GM18505 (cell line): ENCODE measurements around the gene WDR53.
"Not testable (repeated sequence)": the region's sequence is repeated elsewhere in the genome, so short reads cannot be mapped to it uniquely, and the experiment has no call there.

Experiments
- ATAC-seq: cut with Tn5 transposase; IDR thresholded peaks from one replicate; pipeline ENCODE4 v1.9.1; 2021; ENCODE audit not compliant: unreplicated experiment
- POLR2A ChIP-seq: IDR thresholded peaks from 4 replicates; pipeline ENCODE4 v1.6.1; 2011; ENCODE audit warnings: borderline replicate concordance; ENCODE audit not compliant: insufficient read depth, insufficient read length; ENCODE audit errors: extremely low read depth

Gene WDR53

DNA sequence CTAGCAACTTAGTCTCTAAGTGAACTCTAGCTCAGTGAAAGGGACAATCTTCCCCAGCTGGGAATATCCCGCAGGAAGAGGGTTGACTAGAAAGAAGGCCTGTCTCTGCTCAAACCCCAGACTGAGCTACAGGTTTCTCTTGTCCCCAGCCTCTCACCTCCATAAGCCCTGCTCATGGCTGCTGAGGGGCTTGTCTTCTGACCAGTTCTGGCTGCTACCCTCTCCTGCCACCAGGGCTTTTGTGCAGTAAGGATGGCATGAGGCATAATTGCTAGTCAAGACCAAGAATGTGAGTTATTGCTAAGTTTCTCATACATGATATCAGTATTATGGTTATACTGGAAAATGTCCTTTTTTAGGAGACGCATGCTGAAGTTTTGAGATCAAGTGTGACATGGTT is 21.3 kb downstream of the WDR53 start:
- no peak for ATAC-seq
- TF ChIP-seq POLR2A: no peak

DNA sequence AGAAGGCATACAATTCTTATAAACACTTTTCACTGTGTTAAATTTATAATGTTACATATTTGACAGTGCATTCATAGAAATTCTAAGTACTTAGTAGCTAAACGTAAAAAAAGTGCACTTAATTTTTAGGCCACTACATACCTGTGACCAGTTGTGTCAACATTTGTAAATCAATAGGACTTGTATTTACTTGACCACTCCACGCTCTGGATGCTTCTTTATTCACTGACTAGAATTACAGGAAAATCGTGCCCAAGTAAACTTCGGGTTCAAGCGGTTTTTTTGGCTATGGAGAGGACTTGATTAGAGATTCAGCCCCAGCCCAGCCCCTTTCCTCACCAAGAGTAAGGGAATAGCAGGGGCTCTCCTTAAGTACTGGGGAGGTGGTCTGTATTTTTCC is 21.8 kb downstream of the WDR53 start:
- no peak for ATAC-seq
- TF ChIP-seq POLR2A: no peak

DNA sequence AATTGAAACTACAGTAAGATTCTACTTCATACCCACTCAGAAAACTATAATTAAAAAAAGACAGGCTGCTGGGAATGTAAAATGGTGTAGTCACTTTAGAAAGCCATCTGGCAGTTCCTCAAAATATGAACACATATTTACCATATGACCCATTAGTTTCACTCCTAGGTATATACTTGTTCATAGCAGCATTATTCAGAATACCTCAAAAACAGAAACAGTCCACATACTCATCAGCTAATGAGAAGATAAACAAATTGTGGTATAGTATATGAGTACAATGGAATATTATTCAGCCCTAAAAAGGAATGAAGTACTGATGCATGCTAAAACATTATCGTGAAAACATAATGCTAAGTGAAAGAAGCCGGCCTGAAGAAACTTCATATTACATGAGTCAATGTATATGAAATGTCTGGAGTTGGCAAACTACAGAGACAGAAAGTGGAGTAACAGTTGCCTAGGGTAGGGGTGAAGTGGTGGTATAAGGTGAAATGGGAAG is 23.8 kb downstream of the WDR53 start:
- no peak for ATAC-seq

DNA sequence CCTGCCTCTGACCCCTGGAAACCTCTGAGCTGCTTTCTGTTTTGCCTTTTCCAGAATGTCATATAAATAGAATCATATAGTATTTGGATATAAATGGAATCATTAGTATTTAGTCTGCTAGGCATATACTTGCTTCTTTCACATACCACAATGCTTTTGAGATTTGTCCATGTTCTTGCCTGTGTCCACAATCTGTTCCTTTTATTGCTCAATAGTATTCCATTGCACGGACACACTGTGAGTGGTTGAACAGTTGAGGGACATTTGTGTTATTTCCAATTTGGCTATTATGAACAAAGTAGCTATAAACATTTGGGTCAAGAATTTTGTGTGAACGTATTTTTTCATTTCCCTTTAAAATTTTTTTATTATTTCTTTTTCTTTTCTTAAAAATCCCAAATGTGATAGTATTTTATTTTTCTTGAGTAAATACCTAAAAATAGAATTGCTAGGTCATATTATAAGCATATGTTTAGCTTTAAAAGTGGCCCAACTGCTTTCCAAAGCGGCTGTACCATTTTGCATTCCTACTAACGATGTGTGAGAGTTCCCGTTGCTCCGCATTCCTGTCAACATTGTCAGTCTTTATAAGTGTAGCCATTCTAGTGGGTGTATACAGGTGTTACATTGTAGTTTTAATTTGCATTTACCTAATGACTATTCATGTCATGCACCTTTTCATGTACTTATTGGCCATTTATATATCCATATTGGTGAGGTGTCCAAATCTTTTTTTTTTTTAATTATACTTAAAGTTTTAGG is 26.5 kb downstream of the WDR53 start:
- no peak for ATAC-seq

More for the DNA sequence above, 23.8 kb downstream of the WDR53 start:
- no peak for TF ChIP-seq POLR2A

DNA sequence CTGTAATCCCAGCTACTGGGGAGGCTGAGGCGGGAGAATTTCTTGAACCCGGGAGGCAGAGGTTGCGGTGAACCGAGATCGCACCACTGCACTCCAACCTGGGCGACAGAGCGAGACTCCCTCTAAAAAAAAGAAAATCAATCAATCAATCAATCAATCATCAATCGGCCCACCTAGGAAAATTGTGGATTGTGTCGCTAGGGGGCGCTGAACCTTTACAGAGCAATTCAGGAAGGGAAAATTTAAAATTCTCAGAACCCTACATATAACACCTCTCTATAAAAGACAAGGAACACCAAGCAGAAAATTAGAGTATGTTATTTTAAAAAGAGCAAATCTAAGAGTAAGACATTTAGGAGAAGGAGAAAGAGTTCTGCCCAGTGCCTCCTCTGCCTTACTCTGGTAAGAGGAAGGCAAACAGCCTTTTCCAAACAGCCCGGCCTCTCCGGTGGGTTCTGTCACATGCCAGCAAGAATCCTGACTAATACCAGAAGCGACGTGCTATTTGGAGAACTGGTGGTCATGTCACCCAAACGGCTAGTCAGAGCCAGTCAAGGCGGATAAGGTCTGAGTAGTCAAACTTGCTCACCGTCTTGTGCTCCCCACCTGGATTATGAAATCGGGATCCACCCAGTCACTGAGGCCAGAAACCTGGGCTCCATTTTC is 30.9 kb downstream of the WDR53 start:
- no peak for TF ChIP-seq POLR2A
- no peak for ATAC-seq

More for the DNA sequence above, 26.5 kb downstream of the WDR53 start:
- TF ChIP-seq POLR2A: no peak

DNA sequence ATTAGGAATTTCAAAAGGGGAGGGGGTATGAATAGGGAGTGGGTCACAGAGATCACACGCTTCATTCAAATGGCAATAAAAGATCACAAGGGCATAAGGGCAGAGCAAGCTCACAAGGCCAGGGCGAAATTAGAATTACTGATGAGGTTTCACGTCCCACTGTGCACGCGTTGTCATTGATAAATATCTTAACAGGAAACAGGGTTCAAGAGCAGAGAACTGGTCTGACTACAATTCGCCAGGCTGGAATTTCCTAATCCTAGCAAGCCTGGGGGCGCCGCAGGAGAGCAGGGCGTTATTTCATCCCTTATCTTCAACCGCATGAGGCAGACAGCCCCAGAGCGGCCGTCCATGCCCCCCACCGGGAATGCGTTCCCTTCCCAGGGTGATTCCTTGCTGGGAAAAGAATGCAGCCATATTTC is 35.1 kb downstream of the WDR53 start:
- TF ChIP-seq POLR2A: no peak
- no peak for ATAC-seq

DNA sequence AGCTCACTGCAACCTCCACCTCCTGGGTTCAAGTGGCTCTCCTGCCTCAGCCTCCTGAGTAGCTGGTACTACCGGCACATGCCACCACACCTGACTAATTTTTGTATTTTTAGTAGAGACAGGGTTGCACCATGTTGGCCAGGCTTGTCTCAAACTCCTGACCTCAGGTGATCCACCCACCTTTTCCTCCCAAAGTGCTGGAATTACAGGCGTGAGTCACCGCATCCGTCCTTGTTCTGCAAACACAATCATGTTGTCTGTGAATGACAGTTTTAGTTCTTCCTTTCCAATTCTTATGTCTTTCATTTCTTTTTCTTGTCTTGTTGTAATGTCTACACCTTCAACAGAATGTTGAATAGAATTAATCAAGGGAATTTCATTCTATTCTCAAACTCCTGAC is 36.9 kb downstream of the WDR53 start:
- ATAC-seq: no peak
- TF ChIP-seq POLR2A: no peak

DNA sequence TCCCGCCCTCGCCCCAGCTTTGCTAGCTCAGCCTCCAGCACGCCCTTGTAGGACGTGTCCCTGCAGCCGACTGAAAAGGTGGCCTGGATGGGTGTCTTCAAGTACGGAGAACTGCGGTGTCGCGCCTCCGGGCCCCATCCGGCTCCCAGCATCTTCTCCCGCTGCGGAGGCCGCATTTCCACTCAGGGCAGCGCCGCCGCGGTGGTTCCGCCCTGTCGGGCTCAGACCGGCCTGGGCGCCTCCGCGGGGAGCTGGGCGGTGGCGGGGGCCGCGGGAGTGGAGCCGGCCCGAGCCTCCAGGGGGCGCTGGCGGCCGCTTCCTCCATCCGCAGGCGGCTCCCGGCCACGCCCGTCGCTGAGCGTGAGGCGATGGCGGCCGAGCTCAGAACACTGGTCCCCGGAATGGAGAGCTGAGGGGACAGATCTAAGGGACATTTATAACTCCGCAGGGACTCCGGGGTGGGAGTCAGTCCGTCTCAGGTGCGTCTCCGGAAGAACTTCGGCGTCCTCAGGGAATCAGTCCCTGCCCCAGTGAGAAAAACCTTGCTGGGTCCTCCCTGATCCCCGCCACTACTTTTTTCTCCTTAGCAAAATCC is 39.6 kb downstream of the WDR53 start:
- peak; percentile 86 for TF ChIP-seq POLR2A
- ATAC-seq: peak; percentile 78

DNA sequence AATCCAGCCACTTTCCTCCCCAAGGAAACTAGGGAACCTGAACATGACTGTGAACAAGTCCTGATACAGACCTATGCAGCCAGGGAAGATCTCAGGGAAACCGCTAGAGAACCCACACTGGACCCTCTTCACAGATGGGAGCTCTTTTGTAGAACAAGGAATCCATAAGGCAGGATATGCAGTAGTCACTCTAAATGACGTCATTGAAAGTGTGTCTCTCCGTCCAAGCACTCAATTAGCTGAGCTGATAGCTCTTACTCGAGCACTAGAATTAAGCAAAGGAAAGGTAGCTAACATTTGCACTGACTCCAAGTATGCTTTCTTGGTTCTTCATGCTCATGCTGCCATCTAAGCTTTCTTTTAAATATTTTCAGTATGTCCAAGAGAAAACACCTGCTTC is 43.2 kb downstream of the WDR53 start:
- TF ChIP-seq POLR2A: no peak
- no peak for ATAC-seq

DNA sequence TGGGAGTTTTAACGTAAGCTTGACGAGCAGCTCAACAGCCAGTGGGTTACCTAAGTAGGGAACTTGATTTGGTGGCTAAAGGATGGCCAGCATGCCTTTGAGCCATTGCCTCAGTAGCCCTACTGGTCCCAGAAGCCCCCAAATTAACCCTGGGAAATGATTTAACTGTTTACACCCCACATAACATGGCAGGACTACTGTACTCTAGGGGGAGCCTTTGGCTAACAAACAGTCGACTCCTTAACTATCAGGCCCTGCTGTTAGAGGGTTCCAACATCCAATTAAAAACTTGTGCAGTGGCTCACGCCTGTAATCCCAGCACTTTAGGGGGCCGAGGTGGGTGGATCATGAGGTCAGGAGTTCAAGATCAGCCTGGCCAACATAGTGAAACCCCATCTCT is 43.8 kb downstream of the WDR53 start:
- ATAC-seq: no peak
- TF ChIP-seq POLR2A: no peak

DNA sequence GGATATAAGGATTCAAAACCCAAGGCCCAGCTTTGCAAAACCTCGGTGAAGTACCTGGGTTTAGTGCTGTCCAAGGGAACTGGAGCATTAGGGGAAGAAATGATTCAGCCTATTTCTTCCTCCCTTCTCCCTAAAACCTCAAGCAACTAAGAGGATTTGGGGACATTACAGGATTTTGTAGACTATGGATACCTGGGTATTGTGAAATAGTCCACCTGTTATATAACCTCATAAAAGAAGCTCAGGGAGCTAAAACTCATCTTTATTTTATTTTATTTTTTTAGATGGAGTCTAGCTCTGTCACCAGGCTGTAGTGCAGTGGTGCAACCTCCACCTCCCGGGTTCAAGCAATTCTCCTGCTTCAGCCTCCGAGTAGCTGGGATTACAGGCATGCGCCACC is 44.5 kb downstream of the WDR53 start:
- no peak for ATAC-seq
- TF ChIP-seq POLR2A: no peak

DNA sequence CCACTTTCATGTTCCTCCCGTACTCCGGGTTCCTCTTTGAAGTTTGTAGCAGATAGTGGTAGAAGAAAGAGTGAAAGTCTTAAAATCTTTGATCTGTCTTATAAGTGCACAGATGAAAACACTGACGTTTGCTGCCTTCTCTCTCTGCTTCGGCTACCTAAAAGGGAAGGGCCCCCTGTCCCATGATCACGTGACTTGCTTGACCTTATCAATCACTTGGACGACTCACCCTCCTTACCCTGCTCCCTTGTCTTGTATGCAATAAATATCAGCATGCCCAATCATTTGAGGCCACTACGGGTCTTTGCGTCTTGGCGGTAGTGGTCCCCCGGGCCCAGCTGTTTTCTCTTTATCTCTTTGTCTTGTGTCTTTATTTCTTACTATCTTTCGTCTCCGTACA is 47.1 kb downstream of the WDR53 start:
- ATAC-seq: not testable (repeated sequence)

DNA sequence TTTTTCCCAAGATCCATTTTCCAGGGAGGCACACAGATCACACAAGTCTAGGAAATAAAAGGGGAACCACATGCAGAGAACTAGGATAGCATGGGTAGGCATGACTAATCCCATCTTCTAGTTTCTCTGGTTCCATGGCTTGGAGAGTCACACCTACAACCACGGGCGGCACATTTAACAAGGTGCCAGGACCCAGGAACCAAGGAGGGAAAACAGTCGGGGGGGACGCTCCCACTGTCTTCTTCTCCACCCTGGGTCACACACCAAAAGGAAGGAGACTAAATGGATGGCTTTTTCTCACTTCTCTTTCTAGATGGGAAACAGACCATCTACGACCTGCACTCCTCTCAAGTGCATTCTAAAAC is 48.7 kb downstream of the WDR53 start:
- no peak for ATAC-seq
- no peak for TF ChIP-seq POLR2A

DNA sequence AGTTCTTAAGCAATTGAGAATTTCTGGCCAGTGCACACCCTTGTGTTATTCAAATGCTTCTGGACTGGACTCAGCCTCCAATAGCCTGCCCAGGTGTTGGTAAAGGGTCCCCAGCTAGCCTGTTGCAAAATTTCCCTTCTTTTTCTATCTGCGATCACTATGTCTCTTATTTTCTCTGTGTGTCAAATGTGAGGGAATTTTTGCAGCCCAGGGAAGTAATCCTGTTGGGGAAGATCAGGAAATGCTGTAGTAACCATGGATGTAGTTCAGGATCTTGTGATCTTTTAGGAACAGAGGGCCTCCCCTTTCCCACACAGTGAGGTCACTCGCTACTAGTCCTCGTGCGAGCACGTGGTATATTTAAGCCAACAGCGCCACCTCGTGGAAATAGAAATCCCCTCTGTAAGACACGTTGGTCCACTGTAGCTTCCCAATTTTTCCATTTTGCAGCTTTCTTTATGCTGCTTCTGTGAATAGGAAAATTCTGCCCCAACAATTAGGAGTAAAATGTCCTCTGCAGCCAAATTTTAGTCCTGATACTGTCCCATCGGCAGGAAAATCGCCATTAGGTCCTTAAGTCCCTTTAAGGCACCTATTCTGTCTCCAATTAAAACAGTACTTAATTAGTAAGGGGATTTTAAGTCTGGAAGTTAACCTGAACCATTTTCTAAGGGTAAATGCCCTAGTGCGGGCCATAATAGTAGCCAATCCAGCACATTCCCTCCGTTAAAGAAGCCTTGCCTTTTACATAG is 49.2 kb downstream of the WDR53 start:
- TF ChIP-seq POLR2A: no peak
- ATAC-seq: no peak

DNA sequence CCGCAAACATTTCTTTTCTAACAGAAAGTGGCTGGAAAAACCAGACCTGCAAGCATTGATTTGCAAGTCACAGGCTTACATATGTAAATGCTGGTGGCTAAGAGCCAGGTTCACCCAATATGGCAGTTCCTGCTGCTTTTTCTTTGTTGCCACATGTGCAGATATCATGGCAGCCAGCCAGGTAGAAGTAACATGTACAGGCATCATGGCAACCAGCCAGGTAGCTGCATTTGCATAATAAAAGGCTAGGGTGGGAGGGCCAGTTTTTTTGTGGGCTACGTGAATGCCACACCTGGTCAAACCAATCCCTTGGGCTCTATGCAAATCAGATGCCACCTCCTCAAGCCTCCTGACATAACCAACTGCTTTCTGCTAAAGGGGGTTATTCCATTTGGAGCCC is 50.4 kb downstream of the WDR53 start:
- ATAC-seq: no peak
- TF ChIP-seq POLR2A: no peak
